GM19238 (cell line): ENCODE results near the gene PSMD14.
"Not testable (repeated sequence)": the region's sequence is repeated elsewhere in the genome, so short reads cannot be mapped to it uniquely, and the experiment has no call there.

ENCODE experiments used
- DNase-seq: peaks from one replicate; pipeline ENCODE4 v3.0.0; 2011; ENCODE audit warnings: low spot score; ENCODE audit not compliant: insufficient read length

The PSMD14 gene

GRCh38 chr2:161335626-161336025 is 27.4 kb downstream of the PSMD14 start:
- no peak for DNase-seq

- DNase-seq = no peak
Measured at GRCh38 chr2:161337247-161337646, 29.0 kb downstream of the PSMD14 start.

GRCh38 chr2:161339532-161339931 is 31.3 kb downstream of the PSMD14 start:
- not testable (repeated sequence) for DNase-seq

DNA sequence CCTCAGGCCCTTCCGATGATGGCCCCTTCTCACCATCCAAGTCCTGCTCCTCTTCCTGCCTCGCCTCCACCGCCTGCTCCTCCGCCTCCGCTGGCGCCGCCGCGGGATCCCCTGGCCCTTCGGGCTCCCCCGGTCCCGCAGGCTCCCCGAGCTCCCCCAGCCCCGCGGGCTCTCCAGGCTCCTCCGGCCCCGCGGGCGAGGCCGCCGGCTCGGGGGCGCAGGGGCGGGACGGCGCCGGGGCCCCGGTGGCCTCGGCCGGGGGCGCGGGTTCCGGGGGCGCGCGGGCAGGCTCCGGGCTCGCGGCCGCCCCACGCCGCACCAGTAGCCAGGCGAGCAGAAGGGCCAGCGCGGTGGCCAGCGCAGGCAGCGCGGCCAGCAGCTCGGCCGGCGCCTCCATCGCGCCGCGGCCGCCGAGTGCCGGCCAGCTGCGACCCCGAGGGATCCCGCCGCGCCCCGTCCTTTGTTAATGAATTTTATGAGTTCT is 32.7 kb downstream of the PSMD14 start:
- DNase-seq = not testable (repeated sequence)

DNA sequence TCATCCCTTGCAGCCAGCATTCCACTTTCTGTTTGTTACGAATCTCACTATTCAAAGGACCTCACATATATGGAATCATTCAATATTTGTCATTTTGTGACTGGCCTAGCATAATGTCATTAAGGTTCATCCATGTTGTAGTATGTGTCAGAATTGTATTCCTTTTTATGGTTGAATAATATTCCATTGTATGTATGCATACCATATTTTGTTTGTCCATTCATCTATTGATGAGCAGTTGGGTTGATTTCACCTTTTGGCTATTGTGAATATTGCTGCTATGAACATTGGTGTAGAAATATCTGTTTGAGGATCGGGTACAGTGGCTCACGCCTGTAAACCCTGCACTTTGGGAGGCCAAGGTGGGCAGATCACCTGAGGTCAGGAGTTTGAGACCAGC is 35.0 kb downstream of the PSMD14 start:
- DNase-seq = no peak

- no peak for DNase-seq
Measured at GRCh38 chr2:161344692-161345091, 36.5 kb downstream of the PSMD14 start.

GRCh38 chr2:161351678-161352077 is 43.5 kb downstream of the PSMD14 start:
- DNase-seq = no peak

GRCh38 chr2:161352719-161353118 is 44.5 kb downstream of the PSMD14 start:
- no peak for DNase-seq

- DNase-seq = no peak
Measured at GRCh38 chr2:161353543-161353942, 45.3 kb downstream of the PSMD14 start.

- DNase-seq = no peak
Measured at GRCh38 chr2:161354106-161354505, 45.9 kb downstream of the PSMD14 start.

DNA sequence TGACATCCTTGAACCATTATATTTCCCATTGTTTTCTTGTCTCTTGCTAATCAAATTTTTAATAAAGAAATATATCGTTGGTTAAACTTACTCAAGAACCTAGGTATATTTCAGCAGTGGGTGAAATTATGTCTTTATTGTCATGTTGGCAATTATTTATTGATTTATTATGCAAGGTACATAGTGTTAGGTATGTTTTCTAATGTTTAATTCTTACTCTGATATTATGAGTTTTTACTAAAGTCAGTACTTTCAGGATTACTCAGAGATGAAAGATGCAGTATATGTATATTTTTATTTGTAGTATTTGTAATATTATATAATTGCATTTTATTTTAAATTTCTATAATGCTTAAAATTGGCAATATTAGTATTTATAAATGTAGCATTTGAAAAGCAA is 46.9 kb downstream of the PSMD14 start:
- DNase-seq = no peak

DNA sequence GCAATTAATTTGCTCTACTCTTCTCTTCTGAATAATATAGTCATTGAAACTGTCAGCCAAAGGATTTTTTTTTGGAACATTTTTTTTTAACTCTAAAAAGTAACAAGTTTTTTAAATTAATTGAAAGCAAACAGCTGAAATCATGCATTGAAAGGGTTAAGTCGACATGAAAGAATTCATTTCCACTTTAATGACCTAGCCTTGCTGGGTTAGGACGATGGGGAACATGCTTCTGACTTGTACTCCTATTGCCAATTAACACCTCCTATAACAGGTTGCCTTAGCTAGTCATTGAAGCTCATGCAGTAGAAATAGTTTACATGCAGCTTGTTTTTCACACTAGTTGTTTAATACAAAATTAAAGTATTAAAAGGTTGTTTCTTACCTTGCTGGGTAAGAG is 47.8 kb downstream of the PSMD14 start:
- no peak for DNase-seq

DNA sequence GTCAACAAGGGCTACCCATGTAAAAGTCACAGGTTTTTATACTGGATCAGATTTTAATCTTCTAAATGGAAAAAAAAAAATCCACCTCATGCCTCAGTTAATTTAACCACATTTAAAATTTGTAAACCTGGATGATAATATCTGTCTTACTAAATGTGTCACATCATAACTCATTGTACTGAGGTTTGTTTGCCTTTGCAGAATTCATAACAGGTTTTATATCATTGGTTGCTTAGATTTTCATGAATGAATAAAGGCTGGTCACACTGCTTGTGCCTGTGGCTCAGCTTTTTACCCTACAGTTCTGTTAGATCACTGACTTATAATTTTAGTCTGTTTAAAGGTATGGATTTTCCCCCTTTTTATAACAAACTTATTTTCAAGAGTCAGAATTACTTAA is 48.9 kb downstream of the PSMD14 start:
- DNase-seq = no peak

DNA sequence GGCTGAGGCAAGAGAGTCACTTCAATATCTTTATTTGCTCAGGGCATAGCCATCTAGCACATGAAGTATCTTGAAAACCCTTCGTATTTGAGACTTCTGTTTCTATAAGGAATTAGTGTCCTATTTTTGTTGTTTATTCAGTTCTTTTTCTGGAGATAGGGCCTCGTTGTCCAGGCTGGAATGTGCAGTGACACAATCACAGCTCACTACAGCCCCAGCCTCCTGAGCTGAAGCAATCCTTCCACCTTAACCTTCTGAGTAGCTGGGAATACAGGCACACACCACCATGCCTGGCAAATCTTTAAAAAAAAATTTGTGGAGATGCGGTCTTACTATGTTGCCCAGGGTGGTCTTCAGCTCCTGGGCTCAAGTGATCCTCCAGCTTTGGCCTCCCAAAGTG is 50.6 kb downstream of the PSMD14 start:
- DNase-seq = no peak

DNA sequence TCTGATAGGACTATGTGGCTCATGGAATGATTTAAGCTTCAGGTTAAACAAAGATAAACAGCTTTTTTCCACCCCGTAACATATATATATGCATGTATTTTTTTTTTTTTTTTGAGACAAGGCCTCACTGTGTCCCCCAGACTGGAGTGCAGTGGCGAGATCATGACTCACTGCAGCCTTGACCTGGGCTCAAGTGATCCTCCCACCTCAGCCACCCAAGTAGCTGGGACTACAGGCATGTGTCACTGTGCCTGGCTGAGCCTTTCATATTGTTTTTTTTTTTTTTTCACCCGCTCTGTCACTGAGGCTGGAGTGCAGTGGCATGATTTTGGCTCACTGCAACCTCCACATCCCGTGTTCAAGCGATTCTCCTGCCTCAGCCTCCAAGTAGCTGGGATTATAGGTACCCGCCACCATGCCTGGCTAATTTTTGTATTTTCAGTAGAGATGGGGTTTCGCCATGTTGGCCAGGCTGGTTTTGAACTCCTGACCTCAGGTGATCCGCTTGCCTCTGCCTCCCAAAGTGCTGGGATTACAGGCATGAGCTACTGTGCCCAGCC is 52.0 kb downstream of the PSMD14 start:
- DNase-seq = not testable (repeated sequence)

GRCh38 chr2:161362568-161363166 is 54.4 kb downstream of the PSMD14 start:
- no peak for DNase-seq

DNA sequence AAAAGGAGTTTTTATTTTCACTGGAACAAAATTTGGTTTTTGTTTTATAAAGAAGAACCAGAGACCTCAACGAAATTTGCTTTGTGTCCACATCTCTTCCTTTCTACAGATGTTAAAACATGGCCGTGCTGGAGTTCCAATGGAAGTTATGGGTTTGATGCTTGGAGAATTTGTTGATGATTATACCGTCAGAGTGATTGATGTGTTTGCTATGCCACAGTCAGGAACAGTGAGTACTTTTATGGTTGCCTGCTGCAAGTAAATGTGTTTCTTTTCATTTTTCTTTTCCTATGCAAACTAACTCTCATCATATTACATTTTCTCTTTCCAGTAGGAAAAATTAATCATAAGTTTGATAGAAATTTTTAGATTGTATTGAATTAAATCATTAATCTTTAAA is 59.5 kb downstream of the PSMD14 start:
- no peak for DNase-seq

GRCh38 chr2:161369311-161369710 is 61.1 kb downstream of the PSMD14 start:
- DNase-seq = no peak

- DNase-seq = no peak
Measured at GRCh38 chr2:161370981-161371380, 62.8 kb downstream of the PSMD14 start.

DNA sequence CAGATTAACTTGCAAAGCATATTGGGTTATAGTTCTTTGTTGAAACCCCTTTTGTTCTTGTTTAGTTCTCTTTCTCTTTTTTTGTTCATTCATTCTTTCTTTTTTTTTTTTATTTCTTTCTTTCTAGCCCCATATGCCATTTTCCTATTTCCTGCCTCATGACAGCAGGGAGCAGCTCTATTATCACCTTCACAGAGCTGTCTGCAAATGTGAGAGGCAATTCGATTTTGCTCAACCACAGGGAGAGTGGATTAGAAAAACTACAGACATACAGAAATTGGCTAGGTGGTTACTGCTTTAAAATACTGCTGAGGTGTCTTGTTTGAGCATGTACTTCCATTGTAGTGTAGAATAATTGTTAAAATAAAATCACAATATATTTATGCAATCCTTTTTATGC is 63.6 kb downstream of the PSMD14 start:
- no peak for DNase-seq

- DNase-seq = no peak
Measured at GRCh38 chr2:161373942-161374341, 65.7 kb downstream of the PSMD14 start.

DNA sequence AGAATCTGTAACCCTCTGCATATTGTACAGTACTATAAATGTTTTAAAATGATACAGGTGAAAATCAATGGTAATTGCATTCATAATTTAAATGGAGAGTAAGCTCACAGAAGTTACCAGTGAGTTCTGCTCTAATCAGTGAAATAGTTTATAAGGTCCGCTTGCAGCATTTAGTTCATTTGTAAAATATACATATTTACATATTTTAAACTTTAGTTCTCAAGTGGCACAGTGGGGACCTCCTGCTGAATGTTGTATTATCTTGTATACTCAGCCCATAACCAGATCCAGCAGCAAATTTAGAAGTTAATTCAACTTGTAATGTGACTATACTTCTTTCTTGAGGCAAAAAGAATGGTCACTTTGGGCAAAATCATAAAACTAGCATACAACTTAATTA is 66.2 kb downstream of the PSMD14 start:
- DNase-seq = no peak

- no peak for DNase-seq
Measured at GRCh38 chr2:161379740-161380139, 71.5 kb downstream of the PSMD14 start.
